B cell (primary cell): Measurements from ENCODE around the gene UGT1A6. TPM values are rescaled to one million over a fixed set of nuclear protein-coding genes. Genes with fewer than 3 reads are reported as not detected.

ENCODE experiments used
- ATAC-seq: fragments of 200-7000 bp; cut with Tn5 transposase; one replicate; pipeline ENCODE4 v1.10.0; 2021; ENCODE audit warnings: low read depth, mild to moderate bottlenecking, moderate number of reproducible peaks, moderate library complexity
- CTCF ChIA-PET: fragments of 350-600 bp; sonication (Branson Sonifier 250); formaldehyde crosslinking; loops from one replicate; lab custom pipeline; 2021; ENCODE audit warnings: antibody characterized with exemption, inconsistent platforms; lab: Charles Lee
- POLR2A ChIA-PET: fragments of 350-600 bp; sonication (Branson Sonifier 250); formaldehyde crosslinking; loops from one replicate; lab custom pipeline; 2021; ENCODE audit warnings: antibody characterized with exemption; lab: Charles Lee
- DNase-seq: peaks from one replicate; pipeline ENCODE4 v3.0.0; 2013
- H2AFZ ChIP-seq: 2 replicates; pipeline ENCODE4 v1.6.1; 2012; ENCODE audit warnings: mild to moderate bottlenecking, low read depth, low read length; ENCODE audit not compliant: insufficient read depth, poor library complexity, severe bottlenecking
- H3K27ac ChIP-seq, 2 donors: 1 replicate in 1 of 2; 2 replicates in 1 of 2; pipeline ENCODE4 v1.5.1; 2012 to 2013; ENCODE audit warnings: low read length in 2 of 2, mild to moderate bottlenecking in 2 of 2, moderate library complexity in 1 of 2
- H3K27me3 ChIP-seq, 4 experiments: fragments of 200-600 bp in 1 of 4; sonication (generic) in 1 of 4; replicated peaks in 1 of 4; 1 replicate in 2 of 4; 2 replicates in 2 of 4; pipeline versions ENCODE4 v1.6.1 to v1.7.0; 2013 to 2016; ENCODE audit warnings: low read length in 3 of 4, mild to moderate bottlenecking in 2 of 4, mixed read lengths in 1 of 4, moderate library complexity in 1 of 4; ENCODE audit not compliant: insufficient read depth in 4 of 4, control insufficient read depth in 3 of 4; ENCODE audit errors: control extremely low read depth in 1 of 4
- H3K36me3 ChIP-seq, 2 experiments: replicated peaks in 1 of 2; 1 replicate in 1 of 2; 2 replicates in 1 of 2; pipeline versions ENCODE4 v1.6.1 to v1.7.1; 2013; ENCODE audit warnings: low read length in 1 of 2; ENCODE audit not compliant: insufficient read depth in 2 of 2, control insufficient read depth in 1 of 2; ENCODE audit errors: control extremely low read depth in 1 of 2, extremely low read depth in 1 of 2
- H3K4me1 ChIP-seq, 2 donors: fragments of 200-600 bp in 1 of 2; sonication (generic) in 1 of 2; 1 replicate in 1 of 2; 2 replicates in 1 of 2; pipeline versions ENCODE4 v1.5.1 to v1.6.1; 2013 to 2017; ENCODE audit warnings: low read length in 2 of 2; ENCODE audit not compliant: control insufficient read depth in 2 of 2, insufficient read depth in 2 of 2
- H3K4me2 ChIP-seq: replicated peaks from 2 replicates; pipeline ENCODE3; 2012; ENCODE audit warnings: mild to moderate bottlenecking, low read depth, low read length; ENCODE audit not compliant: poor library complexity, severe bottlenecking
- H3K4me3 ChIP-seq, 5 experiments: fragments of 200-600 bp in 1 of 5; sonication (generic) in 1 of 5; 1 replicate in 3 of 5; 2 replicates in 2 of 5; pipeline versions ENCODE4 v1.5.1 to v1.7.0; 2011 to 2016; ENCODE audit warnings: low read length in 4 of 5, mild to moderate bottlenecking in 4 of 5, low read depth in 2 of 5, control low read depth in 1 of 5, moderate library complexity in 1 of 5; ENCODE audit not compliant: insufficient read depth in 1 of 5; ENCODE audit errors: control extremely low read depth in 1 of 5, extremely low read depth in 1 of 5
- H3K79me2 ChIP-seq: fragments of 200-600 bp; sonication (generic); one replicate; pipeline ENCODE4 v1.6.0; 2016; ENCODE audit warnings: low read length; ENCODE audit not compliant: control insufficient read depth, insufficient read depth
- H3K9ac ChIP-seq: fragments of 200-600 bp; sonication (generic); 2 replicates; pipeline ENCODE4 v1.6.1; 2017; ENCODE audit warnings: mild to moderate bottlenecking, low read length, moderate library complexity
- H3K9me3 ChIP-seq, 3 donors: one replicate each; pipeline versions ENCODE4 v1.6.1 to v1.7.1; 2013; ENCODE audit warnings: low read length in 2 of 3; ENCODE audit not compliant: control insufficient read depth in 2 of 3, insufficient read depth in 1 of 3; ENCODE audit errors: control extremely low read depth in 1 of 3
- H4K20me1 ChIP-seq: 2 replicates; pipeline ENCODE4 v1.6.0; 2012; ENCODE audit warnings: mild to moderate bottlenecking, low read length; ENCODE audit not compliant: insufficient read depth, control insufficient read depth, poor library complexity, severe bottlenecking
- H3K27ac Mint-ChIP-seq: one replicate; pipeline ENCODE4 v1.8.0; 2021; ENCODE audit warnings: mixed read lengths
- H3K27me3 Mint-ChIP-seq: one replicate; pipeline ENCODE4 v1.8.0; 2021; ENCODE audit warnings: mixed read lengths
- H3K4me1 Mint-ChIP-seq: one replicate; pipeline ENCODE4 v1.8.0; 2021; ENCODE audit warnings: mixed read lengths
- H3K4me3 Mint-ChIP-seq: one replicate; pipeline ENCODE4 v1.8.0; 2021; ENCODE audit warnings: mixed read lengths
- H3K9me3 Mint-ChIP-seq: one replicate; pipeline ENCODE4 v1.8.0; 2022; ENCODE audit warnings: mixed read lengths; ENCODE audit not compliant: insufficient read depth
- CTCF ChIP-seq: fragments of 200-600 bp; IDR thresholded peaks from one replicate; pipeline ENCODE4 v1.8.0; 2022; ENCODE audit warnings: antibody characterized with exemption, mild to moderate bottlenecking
- EZH2 ChIP-seq: IDR thresholded peaks from 2 replicates; pipeline ENCODE4 v1.6.1; 2012; ENCODE audit warnings: borderline replicate concordance, low read depth, mild to moderate bottlenecking, moderate library complexity, low read length; ENCODE audit not compliant: insufficient read depth, poor library complexity, severe bottlenecking
- WGBS: methylation state at CpG from one replicate; pipeline ENCODE4 v1.1.5; 2013; ENCODE audit warnings: missing lambda C conversion rate; ENCODE audit not compliant: insufficient coverage; 5-methylcytosine and 5-hydroxymethylcytosine counted together
- intact Hi-C: fragments of 100-400 bp; cut with micrococcal nuclease; formaldehyde crosslinking; loops from one replicate; pipeline ENCODE4 v1.10.0; 2022
- polyA plus RNA-seq: library from polyadenylated mRNA; depleted of rRNA; stranded (reverse); fragments of >200 nt; gene quantifications from 2 replicates; pipeline ENCODE4 v1.2.3, GENCODE V29; 2012
- total RNA-seq, 2 donors: library from RNA; stranded (reverse); fragments of 120-200 nt in 1 of 2; gene quantifications; 1 replicate in 1 of 2; 2 replicates in 1 of 2; pipeline versions ENCODE4 v1.2.3 to v1.2.4, GENCODE V29; 2013 to 2022

Gene UGT1A6
- total and polyA plus RNA-seq, 2 donors (not counting 1 experiment from before 2014, with no cell fraction given), result not detected

GRCh38 chr2:233811087-233811486 is 118.4 kb downstream of the UGT1A6 start:
- DNase-seq, result no peak
- Mint-ChIP-seq H3K27me3 (peaks cover 24% of the 10 kb centered on the region), H3K27ac (no peak overlapping the region), H3K4me1 (no peaks in the 10 kb centered on the region), H3K9me3 (no peaks in the 10 kb centered on the region), H3K4me3 (no peak overlapping the region)
- no peak overlapping the region for H3K4me3 ChIP-seq
- no peak for ATAC-seq
- CTCF ChIA-PET, result no interaction called here
- H4K20me1 ChIP-seq, result no peaks in the 10 kb centered on the region
- H2AFZ ChIP-seq, result no peak overlapping the region
- H3K4me1 ChIP-seq, result no peaks in the 10 kb centered on the region
- TF ChIP-seq CTCF (no peak), EZH2 (no peak)
- 82% methylated on average over 3 of the region's 4 CpGs for WGBS
- no peaks in the 10 kb centered on the region for H3K9me3 ChIP-seq
- intact Hi-C loops, result no loop called here
- POLR2A ChIA-PET, result no interaction called here
- H3K4me2 ChIP-seq, result no peak overlapping the region
- H3K36me3 ChIP-seq, result no peaks in the 10 kb centered on the region
- no peaks in the 10 kb centered on the region for H3K79me2 ChIP-seq
- no peak overlapping the region for H3K27ac ChIP-seq
- no peak overlapping the region for H3K9ac ChIP-seq
- peaks cover 0 to 8% (median 0%) of the 10 kb centered on the region in 4 experiments for H3K27me3 ChIP-seq

GRCh38 chr2:233811732-233812131 is 119.0 kb downstream of the UGT1A6 start:
- Mint-ChIP-seq H3K4me1 (no peaks in the 10 kb centered on the region), H3K4me3 (no peak overlapping the region), H3K27me3 (peaks cover 24% of the 10 kb centered on the region), H3K27ac (no peak overlapping the region), H3K9me3 (no peaks in the 10 kb centered on the region)
- peaks cover 0 to 12% (median 0%) of the 10 kb centered on the region in 4 experiments for H3K27me3 ChIP-seq
- H3K4me3 ChIP-seq, result no peak overlapping the region
- H3K9me3 ChIP-seq, result peaks cover 0 to 5% (median 0%) of the 10 kb centered on the region in 3 donors
- POLR2A ChIA-PET, result no interaction called here
- WGBS, result 95% methylated on average over 4 of the region's 8 CpGs
- no peaks in the 10 kb centered on the region for H4K20me1 ChIP-seq
- no peak overlapping the region for H3K9ac ChIP-seq
- CTCF ChIA-PET, result no interaction called here
- no peaks in the 10 kb centered on the region for H3K36me3 ChIP-seq
- ATAC-seq (no peak), DNase-seq (no peak)
- intact Hi-C loops, result no loop called here
- TF ChIP-seq EZH2 (no peak), CTCF (no peak)
- H3K27ac ChIP-seq, result no peak overlapping the region
- no peaks in the 10 kb centered on the region for H3K79me2 ChIP-seq
- H3K4me1 ChIP-seq, result no peaks in the 10 kb centered on the region
- no peak overlapping the region for H2AFZ ChIP-seq
- no peak overlapping the region for H3K4me2 ChIP-seq
